Measurements from ENCODE around the gene IL17C. TPM values are rescaled to one million over a fixed set of nuclear protein-coding genes. Genes with fewer than 3 reads are reported as not detected.

The IL17C gene
- total and polyA plus RNA-seq, 11 donors, result not detected

- intact Hi-C loops (cut with DNase I), result no loop called here
- Histone ChIP-seq H3K36me3 (peaks cover 0 to 55% (median 0%) of the 10 kb centered on the region in 9 donors), H3K9me3 (no peaks in the 10 kb centered on the region), H3K27me3 (peaks cover 0 to 5% (median under 1%) of the 10 kb centered on the region in 9 donors), H3K27ac (no peak overlapping the region), H3K4me3 (no peak overlapping the region), H3K4me1 (peaks cover 0 to 34% (median 6%) of the 10 kb centered on the region in 12 donors)
- TF ChIP-seq POLR2A (IDR thresholded peaks at IDR 0.05), result no peak
- TF ChIP-seq CTCF (IDR thresholded peaks at IDR 0.05), result no peak
- ATAC-seq, result no peak
- DNase-seq, result no peak
- 89 to 95% (median 92%) methylated on average over 16 to 23 of the region's 23 CpGs for WGBS, 4 donors
Observed at GRCh38 chr16:88645941-88646340, 7.6 kb downstream of the IL17C start.

- H3K27ac ChIP-seq, result no peak overlapping the region
- 83 to 93% (median 89%) methylated on average over 23 to 28 of the region's 28 CpGs for WGBS, 4 donors
- TF ChIP-seq POLR2A (IDR thresholded peaks at IDR 0.05) (no peak), CTCF (IDR thresholded peaks at IDR 0.05) (no peak)
- ATAC-seq (no peak), DNase-seq (peak in 1 of 5 donors; percentile 13)
- H3K9me3 ChIP-seq, result no peaks in the 10 kb centered on the region
- peaks cover 0 to 40% (median 11%) of the 10 kb centered on the region in 12 donors for H3K4me1 ChIP-seq
- intact Hi-C loops (cut with DNase I), result no loop called here
- H3K36me3 ChIP-seq, result peaks cover 0 to 55% (median 0%) of the 10 kb centered on the region in 9 donors
- H3K27me3 ChIP-seq, result no peaks in the 10 kb centered on the region
- no peak overlapping the region for H3K4me3 ChIP-seq
Observed at GRCh38 chr16:88646345-88647034, 8.1 kb downstream of the IL17C start.

DNA sequence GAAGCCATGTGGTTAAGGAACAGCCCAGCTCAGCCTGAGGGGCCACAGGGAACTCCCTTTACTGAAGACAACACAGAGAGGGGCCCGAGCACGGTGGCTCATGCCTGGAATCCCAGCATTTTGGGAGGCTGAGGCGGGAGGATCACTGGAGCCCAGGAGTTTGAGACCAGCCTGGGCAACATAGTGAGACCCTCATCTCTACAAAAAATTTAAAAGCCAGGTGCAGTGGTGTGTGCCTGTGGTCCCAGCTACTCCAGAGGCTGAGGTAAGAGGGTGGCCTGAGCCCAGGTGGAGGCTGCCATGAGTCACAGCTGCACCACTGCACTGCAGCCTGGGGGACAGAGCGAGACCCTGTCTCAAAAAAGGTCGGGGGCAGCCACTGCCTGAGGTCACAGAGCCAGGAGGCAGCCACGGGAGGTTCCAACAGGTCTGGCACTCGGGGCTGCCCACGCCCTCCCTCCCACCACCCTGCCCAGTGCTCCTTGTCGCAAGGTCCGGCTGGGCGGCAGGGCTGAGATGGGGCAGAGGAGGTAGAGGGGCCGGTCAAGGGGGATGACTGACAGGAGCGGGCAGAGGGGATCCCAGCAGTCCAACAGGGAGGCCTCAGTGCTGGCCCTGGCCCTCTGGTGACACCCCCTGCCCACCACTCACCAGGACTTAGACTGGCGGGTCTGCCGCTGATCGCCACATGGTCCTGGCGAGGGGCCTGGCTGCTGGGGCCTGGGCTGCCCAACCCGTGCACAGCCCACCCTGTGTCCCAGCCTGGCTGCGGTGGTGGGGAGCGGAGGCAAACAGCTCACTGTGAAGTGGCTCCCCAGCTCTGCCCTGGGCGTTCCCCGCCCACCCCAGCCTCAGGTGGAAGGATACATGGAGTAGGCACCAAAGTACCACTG lies 9.1 kb downstream of the IL17C start:
- intact Hi-C loops (cut with DNase I), result no loop called here
- H3K9me3 ChIP-seq, result no peaks in the 10 kb centered on the region
- 92 to 94% (median 93%) methylated on average over 16 to 22 of the region's 22 CpGs for WGBS, 4 donors
- H3K4me3 ChIP-seq, result no peak overlapping the region
- peaks cover 0 to 55% (median 0%) of the 10 kb centered on the region in 9 donors for H3K36me3 ChIP-seq
- H3K27me3 ChIP-seq, result no peaks in the 10 kb centered on the region
- ATAC-seq (no peak), DNase-seq (peak in 1 of 5 donors; percentile 15)
- peaks cover 0 to 49% (median 14%) of the 10 kb centered on the region in 12 donors for H3K4me1 ChIP-seq
- TF ChIP-seq POLR2A (IDR thresholded peaks at IDR 0.05) (no peak), CTCF (IDR thresholded peaks at IDR 0.05) (no peak)
- H3K27ac ChIP-seq, result no peak overlapping the region
